HG03571 (cell line): Measurements from ENCODE around the gene C1QTNF1.

Source experiments
- ATAC-seq: cut with Tn5 transposase; IDR thresholded peaks from one replicate; pipeline ENCODE4 v1.9.1; 2021; ENCODE audit not compliant: unreplicated experiment

C1QTNF1 gene

DNA sequence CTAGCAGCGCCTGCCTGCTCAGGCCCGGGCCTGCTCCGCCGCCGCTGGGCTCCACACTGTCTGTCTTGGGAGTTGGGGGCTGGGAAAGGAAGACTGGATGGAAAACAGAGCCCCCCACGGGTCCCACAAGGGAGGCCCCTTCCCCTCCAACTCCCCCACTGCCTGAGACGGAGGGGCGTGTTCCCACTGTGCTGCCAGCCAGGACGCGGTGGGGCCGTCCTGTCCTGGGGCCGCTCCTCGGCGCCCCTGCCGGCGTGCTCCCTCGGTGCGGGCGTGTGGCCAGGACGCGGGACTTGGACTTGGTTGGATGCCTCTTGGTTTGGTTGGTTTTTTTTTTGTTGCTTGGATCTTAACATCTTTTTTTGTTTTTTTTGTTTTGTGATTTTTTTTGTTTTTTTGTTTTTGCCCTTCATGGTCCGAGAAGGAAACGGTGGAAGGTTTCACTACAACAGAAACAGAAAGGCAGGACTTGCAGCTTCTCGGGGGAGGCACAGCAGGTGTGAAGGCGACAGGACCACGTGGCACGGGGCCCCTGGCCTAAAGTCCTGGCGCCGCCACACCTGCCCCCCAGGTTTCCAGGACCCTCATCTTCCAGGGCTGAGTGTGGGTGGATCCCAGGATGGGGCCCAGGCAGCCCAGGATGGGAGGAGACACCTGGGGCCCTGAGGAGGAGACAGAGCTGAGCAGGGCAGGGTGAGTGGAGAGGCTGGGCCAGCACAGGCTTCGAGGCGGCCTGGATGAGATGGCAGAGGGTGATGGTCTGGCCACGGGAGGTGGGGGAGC, 66.7 kb downstream of the C1QTNF1 start:
- no peak for ATAC-seq

DNA sequence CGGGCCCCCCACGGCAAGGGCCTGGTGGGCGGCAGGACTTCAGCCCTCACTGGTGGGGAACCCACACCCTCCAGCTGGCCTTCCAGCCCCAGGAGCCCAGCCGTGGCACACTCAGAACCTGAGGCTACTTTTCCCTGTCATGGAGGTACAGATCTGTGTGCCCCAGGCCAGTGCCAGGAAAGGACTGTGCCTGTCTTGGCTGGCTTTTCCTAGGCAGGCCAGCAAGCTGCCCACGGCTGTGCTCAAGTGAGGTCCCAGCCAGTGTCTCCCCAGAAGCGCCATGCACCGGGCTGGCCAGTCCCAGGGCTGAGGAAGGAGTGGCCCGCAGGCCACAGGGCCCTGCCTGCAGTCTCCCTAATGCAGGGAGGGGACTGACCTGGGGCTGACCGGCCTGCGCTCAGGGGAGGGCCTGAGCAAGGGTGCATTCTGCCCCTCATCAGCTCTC, 67.3 kb downstream of the C1QTNF1 start:
- ATAC-seq = no peak

- ATAC-seq = no peak
Measured at GRCh38 chr17:79092567-79092966, 68.6 kb downstream of the C1QTNF1 start.

- ATAC-seq = no peak
Measured at GRCh38 chr17:79093270-79093669, 69.3 kb downstream of the C1QTNF1 start.

GRCh38 chr17:79094261-79094660, 70.3 kb downstream of the C1QTNF1 start:
- no peak for ATAC-seq

DNA sequence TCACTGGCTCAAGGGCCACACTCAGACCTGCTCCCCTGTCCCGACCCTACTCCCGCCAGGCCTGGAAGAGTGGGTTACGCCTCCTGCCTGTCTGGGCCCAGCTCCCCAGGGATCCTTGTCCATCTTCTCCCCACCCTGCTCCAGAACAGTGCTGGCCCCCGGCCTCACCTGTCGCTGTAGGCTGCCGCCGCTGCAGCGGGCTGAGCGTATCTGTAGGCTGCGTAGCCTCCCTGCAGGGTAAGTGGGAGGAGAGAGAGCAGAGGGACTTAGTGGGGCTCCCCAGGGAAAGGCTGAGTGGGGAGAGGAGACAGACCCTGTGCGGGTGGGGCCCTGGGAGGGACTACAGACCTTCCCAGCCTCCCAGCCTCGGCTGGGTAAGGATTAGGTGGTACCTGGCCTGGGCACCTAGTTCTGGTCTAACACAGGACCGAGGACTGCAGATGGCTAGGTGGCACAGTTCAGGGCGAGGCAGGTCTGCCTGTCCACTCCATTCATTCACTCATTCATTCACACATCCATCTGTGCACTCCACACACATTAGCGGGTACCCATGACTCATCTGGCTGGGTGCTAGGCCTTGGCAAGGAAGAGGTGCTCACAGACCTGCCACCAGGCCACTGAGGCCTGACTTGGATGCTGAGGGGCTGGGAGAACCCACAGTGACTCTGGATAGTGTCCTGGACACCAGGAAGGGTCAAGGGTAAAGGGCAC, 71.5 kb downstream of the C1QTNF1 start:
- no peak for ATAC-seq

DNA sequence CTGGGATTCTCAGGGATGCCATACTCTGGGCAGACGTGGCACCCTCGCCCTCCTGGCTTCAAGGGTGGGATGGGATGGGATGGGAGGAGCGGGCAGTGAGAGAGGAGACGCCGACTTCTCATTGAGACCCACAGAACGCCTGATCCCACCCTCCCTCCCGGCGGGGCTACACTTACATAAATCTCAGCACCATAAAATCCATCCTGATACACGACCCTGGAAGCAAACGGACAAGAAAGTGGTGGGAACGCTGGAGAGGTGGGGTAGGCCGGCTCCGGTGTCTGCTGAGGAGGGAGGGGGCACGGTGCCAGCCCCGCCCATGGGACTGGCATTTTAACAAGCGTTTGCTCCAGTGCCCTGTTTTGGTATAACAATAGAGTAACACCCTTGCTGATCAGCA, 72.5 kb downstream of the C1QTNF1 start:
- ATAC-seq = no peak

- ATAC-seq = no peak
Measured at GRCh38 chr17:79097226-79098055, 73.5 kb downstream of the C1QTNF1 start.

GRCh38 chr17:79098282-79098867, 74.4 kb downstream of the C1QTNF1 start:
- no peak for ATAC-seq
